Measurements from ENCODE around the gene IGF1R. TPM values are rescaled to one million over a fixed set of nuclear protein-coding genes. Genes with fewer than 3 reads are reported as not detected.

Gene IGF1R
- total and polyA plus RNA-seq, 2 of the 13 experiments (the other 11 are each of a cell fraction or from before 2014, with no cell fraction given) = 15.9 to 18.4 TPM

DNA sequence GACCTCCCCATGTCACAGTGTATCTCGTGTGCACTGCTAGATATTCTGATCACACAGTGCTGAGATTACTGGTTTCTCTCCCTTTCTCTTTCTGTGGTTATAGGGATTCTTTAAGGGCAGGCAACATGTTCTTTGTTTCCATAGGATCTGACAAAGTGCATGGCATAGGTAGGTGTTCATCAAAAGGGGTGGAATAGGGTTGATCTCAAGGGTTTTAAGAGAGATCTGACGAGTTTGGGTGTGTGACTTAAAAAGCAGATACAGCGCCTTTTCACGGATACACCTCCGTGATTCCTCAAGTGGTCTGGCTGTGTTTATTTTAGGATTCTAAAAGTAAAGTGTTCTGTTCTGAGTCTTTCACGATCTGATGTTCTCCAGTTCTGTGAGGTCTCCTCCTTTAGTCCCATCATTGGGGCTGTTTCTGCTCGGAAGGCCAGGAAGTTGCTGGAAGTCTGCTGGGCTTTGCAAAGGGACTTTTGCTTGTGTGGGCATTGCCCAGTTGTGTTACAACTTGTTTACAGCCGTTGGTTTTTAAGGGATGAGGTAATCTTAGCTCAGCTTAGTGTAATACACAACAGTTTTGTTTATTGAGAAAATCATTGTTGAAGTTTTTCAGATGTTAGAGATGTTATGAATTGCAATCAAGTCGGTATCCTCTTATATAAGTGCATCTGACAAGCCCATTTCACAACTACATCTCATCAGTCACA, 34.8 kb downstream of the IGF1R start (continued):
- no peak for TF ChIP-seq PATZ1 (CRISPR knock-in tag; IDR thresholded peaks at IDR 0.05)
- TF ChIP-seq ZNF761 (CRISPR knock-in tag; conservative IDR thresholded peaks at IDR 0.05) = no peak
- no peak for TF ChIP-seq ATF7 (IDR thresholded peaks at IDR 0.05)
- TF ChIP-seq ATF7 (CRISPR knock-in tag; IDR thresholded peaks at IDR 0.05) = no peak
- TF ChIP-seq ZNF280D (CRISPR knock-in tag; IDR thresholded peaks at IDR 0.05) = no peak

- BruUV-seq (replicated peaks) = no TSS peak
- H3K9ac ChIP-seq (ENCODE audit: insufficient read depth, low read depth, low read length) = no peak overlapping the region
- DNase-seq (ENCODE audit: low spot score) (no peak), ATAC-seq (no peak), FAIRE-seq (no peak)
- H3K4me2 ChIP-seq (ENCODE audit: low read depth, low read length) = no peak overlapping the region
- no peaks in the 10 kb centered on the region for H3K36me3 ChIP-seq (replicated peaks in 1 of 2; ENCODE audit: control insufficient read depth in 1 of 2, insufficient read depth in 2 of 2, low read length in 2 of 2)
- intact Hi-C loops (cut with micrococcal nuclease; ENCODE audit: unreplicated experiment) = no loop called here
- H3K27me3 ChIP-seq (ENCODE audit: control insufficient read depth in 1 of 2, insufficient read depth in 2 of 2, low read length in 2 of 2) = no peaks in the 10 kb centered on the region
- H3K4me3 ChIP-seq (replicated peaks in 1 of 3; ENCODE audit: insufficient read depth in 1 of 3, low read depth in 2 of 3, low read length in 3 of 3) = no peak overlapping the region
- H4K20me1 ChIP-seq (ENCODE audit: insufficient read depth, low read length) = peaks cover 55% of the 10 kb centered on the region
- WGBS (ENCODE audit: low lambda C conversion rate) = 89% methylated on average over 5 of the region's 5 CpGs
- no peak overlapping the region for H2AFZ ChIP-seq (ENCODE audit: low read length)
- CTCF ChIA-PET (ENCODE audit: low intra/inter-chr PET ratio, low total read pairs) = no interaction called here
- H3K9me3 ChIP-seq (ENCODE audit: low read length) = no peaks in the 10 kb centered on the region
- H3K27ac ChIP-seq (ENCODE audit: extremely low read length, insufficient read depth, low read length) = no peak overlapping the region
- in situ Hi-C loops (cut with HindIII; ENCODE audit: extremely low pct_ligation_motif_present, low pct_unique_long_range_greater_than_20kb) = no loop called here
- POLR2A ChIA-PET = no interaction called here
- H3K79me2 ChIP-seq (ENCODE audit: insufficient read depth, low read length) = peaks cover 97% of the 10 kb centered on the region
- peaks cover 78% of the 10 kb centered on the region for H3K4me1 ChIP-seq (ENCODE audit: insufficient read depth, low read length)
- TF ChIP-seq SIN3B (IDR thresholded peaks at IDR 0.05; ENCODE audit: low read length) (no peak), SP2 (CRISPR knock-in tag; IDR thresholded peaks at IDR 0.05) (no peak), BCLAF1 (IDR thresholded peaks at IDR 0.05) (no peak), SRSF4 (IDR thresholded peaks at IDR 0.05; ENCODE audit: low read depth, low read length, poor library complexity, severe bottlenecking) (no peak), NFE2 (CRISPR knock-in tag; IDR thresholded peaks at IDR 0.05) (no peak), GATAD2A (CRISPR knock-in tag; IDR thresholded peaks at IDR 0.05) (no peak), ZBTB42 (CRISPR knock-in tag; IDR thresholded peaks at IDR 0.05) (no peak), ESRRA (CRISPR knock-in tag; IDR thresholded peaks at IDR 0.05; ENCODE audit: low read depth) (no peak), MIER2 (CRISPR knock-in tag; IDR thresholded peaks at IDR 0.05) (no peak), ZNF256 (CRISPR knock-in tag; conservative IDR thresholded peaks at IDR 0.05) (no peak), RBAK (CRISPR knock-in tag; IDR thresholded peaks at IDR 0.05) (no peak)
Measured at GRCh38 chr15:98683831-98684230, 35.5 kb downstream of the IGF1R start.
